Measurements from ENCODE around the gene CD1B. TPM values are rescaled to one million over a fixed set of nuclear protein-coding genes. Genes with fewer than 3 reads are reported as not detected.
"Not testable (repeated sequence)": the region's sequence is repeated elsewhere in the genome, so short reads cannot be mapped to it uniquely, and the experiment has no call there.

Gene CD1B
- total RNA-seq (2021; ENCODE audit: unreplicated experiment) = not detected
- polyA plus RNA-seq (2012; ENCODE audit: insufficient read length) = not detected
- not detected for Bru-seq, nascent RNA
- not detected for BruChase-seq, experiment 1, labeled RNA remaining after a 2-hour chase
- BruChase-seq, experiment 2, labeled RNA remaining after a 6-hour chase = not detected
- long read RNA-seq = 0 reads

DNA sequence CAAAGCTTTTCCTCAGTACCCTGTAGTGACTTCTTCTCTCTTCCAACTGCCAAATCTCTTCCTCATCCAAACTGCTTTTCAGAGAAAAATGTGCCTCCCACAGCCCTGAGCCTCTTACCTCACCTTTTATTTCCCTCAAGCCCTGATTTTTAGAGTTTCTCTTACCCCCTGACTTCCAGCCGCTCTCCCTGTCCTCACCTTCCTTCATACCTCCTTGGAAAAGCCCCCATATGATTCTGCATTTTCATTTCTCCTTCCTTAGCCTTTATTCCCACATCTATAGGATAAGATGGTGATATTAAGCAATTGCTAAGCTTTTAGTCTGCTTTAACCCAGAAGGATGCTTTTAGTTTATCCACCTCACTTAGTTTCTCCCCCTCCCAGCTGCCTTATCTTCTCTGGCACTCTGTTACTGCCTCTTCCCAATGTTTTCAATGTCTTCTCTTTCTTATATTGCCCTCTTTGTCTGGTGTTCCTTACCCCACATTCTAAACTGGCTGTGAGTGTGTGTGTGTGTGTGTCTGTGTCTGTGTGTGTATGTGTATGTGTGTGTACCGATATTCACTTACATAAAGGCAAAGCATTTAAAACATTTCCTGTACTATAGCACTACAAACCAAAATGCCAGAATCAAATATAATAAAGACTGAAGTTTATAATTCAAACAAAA is at the start of gene CD1B:
CD1B (minus strand) TSS at position 51 of the 670 bp plus-strand sequence. CDS start 108 bp downstream, outside the sequence.
- BruUV-seq (replicated peaks) = no TSS peak
- CTCF ChIA-PET = no interaction called here
- POLR2A ChIA-PET = no interaction called here
- Histone ChIP-seq H3K4me1 (ENCODE audit: control insufficient read depth, insufficient read depth, low read length) (no peaks in the 10 kb centered on the region), H3K36me3 (ENCODE audit: control insufficient read depth, insufficient read depth, low read length) (no peaks in the 10 kb centered on the region), H3K27ac (ENCODE audit: low read length) (no peak within 1 kb of the TSS), H3K4me3 (ENCODE audit: low read depth in 2 of 2, low read length in 2 of 2) (no peak within 1 kb of the TSS), H3K9me3 (ENCODE audit: control insufficient read depth, insufficient read depth, low read depth, low read length) (no peaks in the 10 kb centered on the region), H3K27me3 (ENCODE audit: control insufficient read depth, insufficient read depth, low read length) (no peaks in the 10 kb centered on the region)
- intact Hi-C loops (cut with micrococcal nuclease; ENCODE audit: unreplicated experiment) = no loop called here
- DNase-seq (ENCODE audit: low read depth, low spot score) (no peak), ATAC-seq (no peak)
- no peak for TF ChIP-seq SIN3A (IDR thresholded peaks at IDR 0.05; ENCODE audit: borderline replicate concordance, insufficient read depth, low read depth, low read length)
- in situ Hi-C loops (cut with HindIII; ENCODE audit: low pct_unique_long_range_greater_than_20kb, low sequenced_read_pairs) = no loop called here

DNA sequence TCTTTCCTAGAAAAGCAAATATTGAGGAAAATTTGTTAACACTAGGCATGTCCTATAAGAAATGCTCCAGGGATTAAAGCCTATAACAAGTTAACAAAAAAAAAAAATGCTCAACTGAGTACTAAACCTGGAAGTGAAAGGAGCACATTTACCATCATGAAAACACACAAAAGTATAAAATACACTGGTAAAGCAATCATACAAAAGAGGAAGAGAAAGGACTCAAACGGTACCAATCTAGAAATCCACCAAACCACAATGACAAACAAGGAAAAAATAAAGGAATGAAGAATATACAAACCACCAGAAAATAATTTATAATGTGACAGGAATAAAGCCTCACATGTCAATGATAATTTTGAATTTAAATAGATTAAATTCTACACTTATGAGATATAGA is 43.5 kb upstream of the CD1B start:
- in situ Hi-C loops (cut with HindIII; ENCODE audit: low pct_unique_long_range_greater_than_20kb, low sequenced_read_pairs) (no loop called here), intact Hi-C loops (cut with micrococcal nuclease; ENCODE audit: unreplicated experiment) (no loop called here)
- ChIA-PET POLR2A (no interaction called here), CTCF (no interaction called here)
- ATAC-seq (no peak), DNase-seq (ENCODE audit: low read depth, low spot score) (no peak)
- Histone ChIP-seq H3K4me1 (ENCODE audit: control insufficient read depth, insufficient read depth, low read length) (no peaks in the 10 kb centered on the region), H3K36me3 (ENCODE audit: control insufficient read depth, insufficient read depth, low read length) (no peaks in the 10 kb centered on the region), H3K4me3 (ENCODE audit: low read depth in 2 of 2, low read length in 2 of 2) (no peak overlapping the region), H3K9me3 (ENCODE audit: control insufficient read depth, insufficient read depth, low read depth, low read length) (no peaks in the 10 kb centered on the region; the same call in 1 of the 2 replicates), H3K27ac (ENCODE audit: low read length) (no peak overlapping the region), H3K27me3 (ENCODE audit: control insufficient read depth, insufficient read depth, low read length) (no peaks in the 10 kb centered on the region)
- TF ChIP-seq, protein P1, sequence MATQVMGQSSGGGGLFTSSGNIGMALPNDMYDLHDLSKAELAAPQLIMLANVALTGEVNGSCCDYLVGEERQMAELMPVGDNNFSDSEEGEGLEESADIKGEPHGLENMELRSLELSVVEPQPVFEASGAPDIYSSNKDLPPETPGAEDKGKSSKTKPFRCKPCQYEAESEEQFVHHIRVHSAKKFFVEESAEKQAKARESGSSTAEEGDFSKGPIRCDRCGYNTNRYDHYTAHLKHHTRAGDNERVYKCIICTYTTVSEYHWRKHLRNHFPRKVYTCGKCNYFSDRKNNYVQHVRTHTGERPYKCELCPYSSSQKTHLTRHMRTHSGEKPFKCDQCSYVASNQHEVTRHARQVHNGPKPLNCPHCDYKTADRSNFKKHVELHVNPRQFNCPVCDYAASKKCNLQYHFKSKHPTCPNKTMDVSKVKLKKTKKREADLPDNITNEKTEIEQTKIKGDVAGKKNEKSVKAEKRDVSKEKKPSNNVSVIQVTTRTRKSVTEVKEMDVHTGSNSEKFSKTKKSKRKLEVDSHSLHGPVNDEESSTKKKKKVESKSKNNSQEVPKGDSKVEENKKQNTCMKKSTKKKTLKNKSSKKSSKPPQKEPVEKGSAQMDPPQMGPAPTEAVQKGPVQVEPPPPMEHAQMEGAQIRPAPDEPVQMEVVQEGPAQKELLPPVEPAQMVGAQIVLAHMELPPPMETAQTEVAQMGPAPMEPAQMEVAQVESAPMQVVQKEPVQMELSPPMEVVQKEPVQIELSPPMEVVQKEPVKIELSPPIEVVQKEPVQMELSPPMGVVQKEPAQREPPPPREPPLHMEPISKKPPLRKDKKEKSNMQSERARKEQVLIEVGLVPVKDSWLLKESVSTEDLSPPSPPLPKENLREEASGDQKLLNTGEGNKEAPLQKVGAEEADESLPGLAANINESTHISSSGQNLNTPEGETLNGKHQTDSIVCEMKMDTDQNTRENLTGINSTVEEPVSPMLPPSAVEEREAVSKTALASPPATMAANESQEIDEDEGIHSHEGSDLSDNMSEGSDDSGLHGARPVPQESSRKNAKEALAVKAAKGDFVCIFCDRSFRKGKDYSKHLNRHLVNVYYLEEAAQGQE (IDR thresholded peaks at IDR 0.05; ENCODE audit: insufficient read depth in 1 of 2, low read depth in 2 of 2, low read length in 1 of 2) = no peak
- TF ChIP-seq TCF7L2 (IDR thresholded peaks at IDR 0.05; ENCODE audit: low read depth, low read length) (no peak), SIN3A (IDR thresholded peaks at IDR 0.05; ENCODE audit: borderline replicate concordance, insufficient read depth, low read depth, low read length) (no peak), POLR2AphosphoS5 (IDR thresholded peaks at IDR 0.05; ENCODE audit: low read depth, low read length) (no peak)
- TF ChIP-seq, protein P2, sequence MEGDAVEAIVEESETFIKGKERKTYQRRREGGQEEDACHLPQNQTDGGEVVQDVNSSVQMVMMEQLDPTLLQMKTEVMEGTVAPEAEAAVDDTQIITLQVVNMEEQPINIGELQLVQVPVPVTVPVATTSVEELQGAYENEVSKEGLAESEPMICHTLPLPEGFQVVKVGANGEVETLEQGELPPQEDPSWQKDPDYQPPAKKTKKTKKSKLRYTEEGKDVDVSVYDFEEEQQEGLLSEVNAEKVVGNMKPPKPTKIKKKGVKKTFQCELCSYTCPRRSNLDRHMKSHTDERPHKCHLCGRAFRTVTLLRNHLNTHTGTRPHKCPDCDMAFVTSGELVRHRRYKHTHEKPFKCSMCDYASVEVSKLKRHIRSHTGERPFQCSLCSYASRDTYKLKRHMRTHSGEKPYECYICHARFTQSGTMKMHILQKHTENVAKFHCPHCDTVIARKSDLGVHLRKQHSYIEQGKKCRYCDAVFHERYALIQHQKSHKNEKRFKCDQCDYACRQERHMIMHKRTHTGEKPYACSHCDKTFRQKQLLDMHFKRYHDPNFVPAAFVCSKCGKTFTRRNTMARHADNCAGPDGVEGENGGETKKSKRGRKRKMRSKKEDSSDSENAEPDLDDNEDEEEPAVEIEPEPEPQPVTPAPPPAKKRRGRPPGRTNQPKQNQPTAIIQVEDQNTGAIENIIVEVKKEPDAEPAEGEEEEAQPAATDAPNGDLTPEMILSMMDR (IDR thresholded peaks at IDR 0.05) = no peak
- BruUV-seq (replicated peaks) = no TSS peak

DNA sequence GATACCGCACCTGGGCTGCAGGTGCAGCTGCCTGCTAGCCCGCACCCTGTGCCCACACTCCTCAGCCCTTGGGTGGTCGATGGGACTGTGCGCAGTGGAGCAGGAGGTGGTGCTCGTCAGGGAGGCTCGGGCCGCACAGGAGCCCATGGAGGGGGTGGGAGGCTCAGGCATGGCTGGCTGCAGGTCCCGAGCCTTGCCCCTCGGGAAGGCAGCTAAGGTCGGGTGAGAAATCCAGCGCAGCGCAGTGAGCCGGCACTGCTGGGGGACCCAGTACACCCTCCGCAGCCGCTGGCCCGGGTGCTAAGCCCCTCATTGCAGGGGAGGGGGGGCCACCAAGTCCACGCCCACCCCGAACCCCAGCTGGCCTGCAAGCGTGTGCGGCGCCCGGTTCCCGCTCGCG is 42.8 kb upstream of the CD1B start:
- POLR2A ChIA-PET; H3K36me3 ChIP-seq (ENCODE audit: control insufficient read depth, insufficient read depth, low read length); intact Hi-C loops (cut with micrococcal nuclease; ENCODE audit: unreplicated experiment); CTCF ChIA-PET; H3K9me3 ChIP-seq (ENCODE audit: control insufficient read depth, insufficient read depth, low read depth, low read length); H3K4me3 ChIP-seq (ENCODE audit: low read depth in 2 of 2, low read length in 2 of 2); DNase-seq (ENCODE audit: low read depth, low spot score); H3K4me1 ChIP-seq (ENCODE audit: control insufficient read depth, insufficient read depth, low read length); ATAC-seq; in situ Hi-C loops (cut with HindIII; ENCODE audit: low pct_unique_long_range_greater_than_20kb, low sequenced_read_pairs); H3K27me3 ChIP-seq (ENCODE audit: control insufficient read depth, insufficient read depth, low read length); H3K27ac ChIP-seq (ENCODE audit: low read length); BruUV-seq (replicated peaks): not testable (repeated sequence)

Measured in Panc1 (cell line).